ENCODE data around the gene EID1.

Gene EID1

DNA sequence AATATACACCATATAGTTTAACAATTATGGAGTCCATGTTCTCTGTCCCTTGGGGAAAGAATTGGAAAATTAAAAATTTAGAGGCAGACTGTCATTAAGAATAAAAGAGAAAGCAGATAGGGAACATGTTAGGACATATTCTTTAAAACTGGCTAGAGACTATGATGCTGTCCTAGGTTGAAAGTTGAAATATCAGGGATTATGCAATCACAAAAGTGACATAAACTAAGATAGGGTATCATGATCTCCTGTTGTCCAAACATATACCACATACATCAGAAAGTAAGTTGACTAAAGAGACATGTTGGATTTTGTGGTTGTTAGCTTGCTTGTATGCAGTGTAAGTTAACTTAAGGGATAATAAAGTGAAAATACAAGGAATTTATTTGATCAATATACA is 9.9 kb upstream of the EID1 start:
- no peak overlapping the region for H3K4me3 ChIP-seq (ENCODE audit: low read depth, low read length)
- TF ChIP-seq CTCF (conservative IDR thresholded peaks at IDR 0.05; ENCODE audit: low read depth, low read length): no peak
- peak; percentile 48 for DNase-seq (ENCODE audit: low read depth)

DNA sequence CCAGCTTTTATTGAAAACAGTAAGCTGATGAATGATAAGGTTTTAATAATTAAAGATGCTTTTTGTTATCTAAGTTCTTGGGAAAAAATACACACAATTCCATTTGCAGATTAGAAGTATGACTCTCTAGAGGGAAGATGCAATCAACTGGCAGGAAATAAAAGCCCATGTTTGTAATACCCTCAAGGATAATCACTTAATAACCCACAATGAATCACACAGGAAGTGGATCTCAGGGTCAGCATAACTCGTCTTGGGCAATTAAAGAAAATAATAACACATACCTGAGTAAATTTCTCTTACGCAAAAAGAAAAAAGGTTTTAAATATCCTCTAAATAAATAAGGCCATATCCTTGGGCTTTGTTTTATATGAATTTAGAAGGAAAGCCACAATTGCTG is 9.4 kb upstream of the EID1 start:
- TF ChIP-seq CTCF (conservative IDR thresholded peaks at IDR 0.05; ENCODE audit: low read depth, low read length): no peak
- no peak overlapping the region for H3K4me3 ChIP-seq (ENCODE audit: low read depth, low read length)
- peak; percentile 89 for DNase-seq (ENCODE audit: low read depth)

DNA sequence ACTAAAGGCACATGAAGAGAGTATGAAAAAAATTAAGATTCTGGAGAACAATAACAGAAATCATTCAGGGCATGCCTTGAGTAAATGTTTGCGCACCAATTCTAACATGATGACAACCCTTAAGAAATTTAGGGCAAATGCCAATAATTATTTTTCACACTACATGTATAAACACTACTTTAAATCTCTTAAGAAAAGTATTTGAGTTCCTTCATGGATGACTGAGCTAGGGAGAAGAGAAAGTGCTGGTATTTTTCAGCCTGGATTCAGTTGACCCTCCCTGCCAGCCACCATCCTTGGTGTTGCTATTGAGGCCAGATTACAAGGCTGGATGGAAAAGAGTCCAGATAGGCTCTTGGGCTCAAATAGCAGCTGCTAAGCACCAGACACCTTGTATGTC is 8.0 kb upstream of the EID1 start:
- TF ChIP-seq CTCF (conservative IDR thresholded peaks at IDR 0.05; ENCODE audit: low read depth, low read length): no peak
- DNase-seq (ENCODE audit: low read depth): no peak
- no peak overlapping the region for H3K4me3 ChIP-seq (ENCODE audit: low read depth, low read length)

DNA sequence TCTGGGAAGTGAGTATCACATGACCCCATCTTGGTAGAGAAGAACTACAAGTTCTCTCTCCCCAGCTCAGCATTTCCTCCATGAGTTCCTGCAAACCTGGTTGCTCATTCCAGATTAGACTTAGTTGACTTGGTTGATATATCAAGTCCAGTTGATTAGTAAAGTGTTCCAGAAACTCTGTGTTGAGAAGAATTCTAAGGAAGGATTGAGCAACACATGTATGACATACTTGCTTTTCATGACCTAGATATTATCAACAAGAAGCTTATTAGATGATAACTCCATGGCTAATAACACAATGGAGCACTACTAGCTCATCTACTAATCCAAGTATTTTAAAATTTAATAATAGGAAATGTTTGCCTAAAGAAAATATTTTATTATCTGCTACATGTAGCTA is 6.4 kb upstream of the EID1 start:
- no peak for TF ChIP-seq CTCF (conservative IDR thresholded peaks at IDR 0.05; ENCODE audit: low read depth, low read length)
- DNase-seq (ENCODE audit: low read depth): peak; percentile 36
- no peak overlapping the region for H3K4me3 ChIP-seq (ENCODE audit: low read depth, low read length)

GRCh38 chr15:48872632-48873031 is 5.3 kb upstream of the EID1 start:
- no peak for DNase-seq (ENCODE audit: low read depth)
- no peak for TF ChIP-seq CTCF (conservative IDR thresholded peaks at IDR 0.05; ENCODE audit: low read depth, low read length)
- H3K4me3 ChIP-seq (ENCODE audit: low read depth, low read length): no peak overlapping the region

DNA sequence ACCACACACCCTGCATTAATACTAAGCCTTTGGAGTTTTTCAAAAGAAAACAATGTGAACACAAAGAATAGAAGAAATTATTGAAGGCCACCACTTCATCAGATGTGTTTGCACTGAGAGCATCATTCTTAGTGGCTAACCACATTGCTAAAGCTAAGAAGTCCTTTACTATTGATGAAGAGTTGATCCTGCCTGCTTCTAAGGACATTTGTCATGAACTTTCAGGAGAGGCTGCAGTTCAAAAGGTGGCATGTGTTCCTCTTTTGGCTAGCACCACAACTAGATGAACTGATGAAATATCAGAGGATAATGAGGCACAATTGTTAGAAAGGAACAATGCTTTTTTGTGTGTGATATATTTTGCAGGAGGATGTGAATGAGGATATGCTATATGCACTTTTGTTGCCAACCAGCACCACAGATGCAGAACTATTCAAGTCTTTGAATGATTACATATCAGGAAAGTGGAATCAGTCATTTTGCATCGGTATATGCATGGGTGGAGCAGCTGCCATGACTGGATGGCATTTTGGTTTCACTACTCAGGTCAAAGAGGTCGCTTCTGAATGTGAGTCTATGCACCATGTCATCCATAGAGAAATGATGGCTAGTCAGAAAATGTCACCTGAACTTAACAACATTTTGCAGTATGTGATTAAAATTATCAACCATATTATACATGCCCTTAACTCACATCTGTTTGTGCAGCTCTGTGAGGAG is 2.5 kb upstream of the EID1 start:
- H3K4me3 ChIP-seq (ENCODE audit: low read depth, low read length): no peak overlapping the region
- no peak for DNase-seq (ENCODE audit: low read depth)
- TF ChIP-seq CTCF (conservative IDR thresholded peaks at IDR 0.05; ENCODE audit: low read depth, low read length): no peak

DNA sequence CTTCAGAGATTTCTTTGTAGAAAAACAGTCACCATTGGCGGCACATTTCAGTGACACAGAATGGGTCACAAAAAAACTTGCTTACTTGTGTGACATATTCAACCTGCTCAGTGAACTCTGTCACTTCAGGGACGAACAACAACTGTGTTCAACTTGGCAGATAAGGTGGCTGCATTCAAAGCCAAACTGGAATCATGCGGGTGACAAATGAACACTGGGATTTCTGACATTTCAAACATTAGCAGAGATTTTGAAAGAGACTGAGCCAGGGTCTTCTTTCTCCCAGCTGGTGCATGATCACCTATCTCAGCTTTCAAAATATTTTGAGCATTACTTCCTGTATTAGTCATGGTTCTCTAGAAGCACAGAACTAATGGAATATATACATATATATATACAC is 1.9 kb upstream of the EID1 start:
- TF ChIP-seq CTCF (conservative IDR thresholded peaks at IDR 0.05; ENCODE audit: low read depth, low read length): no peak
- H3K4me3 ChIP-seq (ENCODE audit: low read depth, low read length): no peak overlapping the region
- DNase-seq (ENCODE audit: low read depth): no peak
